DOHH2 (cell line): ENCODE results near the gene ITSN2.

Experiments used
- H3F3A ChIP-seq: fragments of 200-600 bp; sonication (generic), shearing (Covaris generic); 2 replicates; pipeline ENCODE4 v1.6.0; 2016; ENCODE audit warnings: antibody characterized with exemption, mild to moderate bottlenecking; ENCODE audit not compliant: control insufficient read depth, insufficient read depth
- H3K27ac ChIP-seq: fragments of 200-600 bp; sonication (generic); 2 replicates; pipeline ENCODE4 v1.5.1; 2014; ENCODE audit warnings: low read depth, mild to moderate bottlenecking, low read length, moderate library complexity
- H3K27me3 ChIP-seq: fragments of 200-600 bp; sonication (generic); 2 replicates; pipeline ENCODE4 v1.6.1; 2014; ENCODE audit warnings: mild to moderate bottlenecking, low read length, mixed read lengths; ENCODE audit not compliant: control insufficient read depth
- H3K36me3 ChIP-seq: fragments of 200-600 bp; sonication (generic); 2 replicates; pipeline ENCODE4 v1.6.1; 2014; ENCODE audit warnings: mild to moderate bottlenecking, low read length, moderate library complexity, mixed read lengths; ENCODE audit not compliant: control insufficient read depth
- H3K4me1 ChIP-seq: fragments of 200-600 bp; sonication (generic); 2 replicates; pipeline ENCODE4 v1.6.1; 2014; ENCODE audit warnings: mild to moderate bottlenecking, low read length, mixed read lengths; ENCODE audit not compliant: control insufficient read depth
- H3K4me2 ChIP-seq: fragments of 200-600 bp; sonication (generic); 2 replicates; pipeline ENCODE4 v1.6.0; 2014; ENCODE audit warnings: mild to moderate bottlenecking, low read length, moderate library complexity
- H3K4me3 ChIP-seq: fragments of 200-600 bp; sonication (generic); 2 replicates; pipeline ENCODE4 v1.5.1; 2014; ENCODE audit warnings: mild to moderate bottlenecking, low read length, mixed read lengths
- H3K79me2 ChIP-seq: fragments of 200-600 bp; sonication (generic); 2 replicates; pipeline ENCODE4 v1.6.1; 2014; ENCODE audit warnings: mild to moderate bottlenecking, low read length, mixed read lengths; ENCODE audit not compliant: control insufficient read depth
- H3K9me2 ChIP-seq: fragments of 200-600 bp; sonication (generic); replicated peaks from 2 replicates; pipeline ENCODE4 v1.6.1; 2014; ENCODE audit warnings: mild to moderate bottlenecking, low read length, mixed read lengths; ENCODE audit not compliant: control insufficient read depth
- H3K9me3 ChIP-seq: fragments of 200-600 bp; sonication (generic); 2 replicates; pipeline ENCODE4 v1.6.1; 2014; ENCODE audit warnings: antibody characterized with exemption, low read length, mixed read lengths; ENCODE audit not compliant: control insufficient read depth, insufficient read depth
- H4K20me1 ChIP-seq: fragments of 200-600 bp; sonication (generic); 2 replicates; pipeline ENCODE4 v1.6.0; 2014; ENCODE audit warnings: low read depth, mild to moderate bottlenecking, antibody characterized with exemption, low read length, moderate library complexity; ENCODE audit not compliant: control insufficient read depth, insufficient read depth
- EZH2phosphoT487 ChIP-seq: fragments of 200-600 bp; sonication (generic); IDR thresholded peaks from 2 replicates; pipeline ENCODE4 v1.6.1; 2017; ENCODE audit warnings: borderline replicate concordance, mild to moderate bottlenecking, antibody characterized with exemption, low read length, moderate library complexity, mixed read lengths
- TF ChIP-seq, protein P1 (sequence below): fragments of 200-600 bp; sonication (generic); IDR thresholded peaks from one replicate; pipeline ENCODE4 v1.5.1; 2014; ENCODE audit warnings: antibody characterized with exemption, mild to moderate bottlenecking, low read depth, low read length; ENCODE audit not compliant: poor library complexity, severe bottlenecking

Gene ITSN2

DNA sequence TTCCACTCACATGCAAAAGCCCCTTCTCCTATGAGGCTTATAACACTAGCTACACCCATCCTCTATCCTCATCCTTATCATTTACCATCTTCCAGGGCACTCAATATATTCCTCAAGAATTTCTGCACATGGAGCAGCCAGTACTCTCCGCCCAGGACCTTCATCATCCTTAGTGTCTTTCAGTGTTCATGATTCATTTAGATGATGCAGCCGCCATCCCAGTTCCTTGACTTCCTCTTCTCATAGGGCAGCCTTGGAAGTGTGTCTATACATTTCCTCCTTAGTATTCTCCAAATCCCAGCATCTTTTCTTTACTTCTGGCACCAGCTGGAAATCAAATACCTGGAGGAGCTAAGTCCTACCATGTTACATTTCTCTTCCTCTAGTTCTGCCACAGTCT, 3.0 kb upstream of the ITSN2 start:
- H3K79me2 ChIP-seq, result peaks cover 20% of the 10 kb centered on the region
- no peaks in the 10 kb centered on the region for H4K20me1 ChIP-seq
- H3K36me3 ChIP-seq, result peaks cover 7% of the 10 kb centered on the region; the same call in 1 of the 2 replicates
- no peak overlapping the region for H3K4me3 ChIP-seq
- H3K9me2 ChIP-seq, result no peaks in the 10 kb centered on the region
- H3K27ac ChIP-seq, result no peak overlapping the region
- H3K9me3 ChIP-seq, result no peaks in the 10 kb centered on the region
- peaks cover 12% of the 10 kb centered on the region for H3K4me1 ChIP-seq
- H3K4me2 ChIP-seq, result no peak overlapping the region
- no peak for TF ChIP-seq EZH2phosphoT487
- TF ChIP-seq, protein P1, sequence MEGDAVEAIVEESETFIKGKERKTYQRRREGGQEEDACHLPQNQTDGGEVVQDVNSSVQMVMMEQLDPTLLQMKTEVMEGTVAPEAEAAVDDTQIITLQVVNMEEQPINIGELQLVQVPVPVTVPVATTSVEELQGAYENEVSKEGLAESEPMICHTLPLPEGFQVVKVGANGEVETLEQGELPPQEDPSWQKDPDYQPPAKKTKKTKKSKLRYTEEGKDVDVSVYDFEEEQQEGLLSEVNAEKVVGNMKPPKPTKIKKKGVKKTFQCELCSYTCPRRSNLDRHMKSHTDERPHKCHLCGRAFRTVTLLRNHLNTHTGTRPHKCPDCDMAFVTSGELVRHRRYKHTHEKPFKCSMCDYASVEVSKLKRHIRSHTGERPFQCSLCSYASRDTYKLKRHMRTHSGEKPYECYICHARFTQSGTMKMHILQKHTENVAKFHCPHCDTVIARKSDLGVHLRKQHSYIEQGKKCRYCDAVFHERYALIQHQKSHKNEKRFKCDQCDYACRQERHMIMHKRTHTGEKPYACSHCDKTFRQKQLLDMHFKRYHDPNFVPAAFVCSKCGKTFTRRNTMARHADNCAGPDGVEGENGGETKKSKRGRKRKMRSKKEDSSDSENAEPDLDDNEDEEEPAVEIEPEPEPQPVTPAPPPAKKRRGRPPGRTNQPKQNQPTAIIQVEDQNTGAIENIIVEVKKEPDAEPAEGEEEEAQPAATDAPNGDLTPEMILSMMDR, result no peak
- H3K27me3 ChIP-seq, result no peaks in the 10 kb centered on the region
- H3F3A ChIP-seq, result peaks cover 6% of the 10 kb centered on the region

DNA sequence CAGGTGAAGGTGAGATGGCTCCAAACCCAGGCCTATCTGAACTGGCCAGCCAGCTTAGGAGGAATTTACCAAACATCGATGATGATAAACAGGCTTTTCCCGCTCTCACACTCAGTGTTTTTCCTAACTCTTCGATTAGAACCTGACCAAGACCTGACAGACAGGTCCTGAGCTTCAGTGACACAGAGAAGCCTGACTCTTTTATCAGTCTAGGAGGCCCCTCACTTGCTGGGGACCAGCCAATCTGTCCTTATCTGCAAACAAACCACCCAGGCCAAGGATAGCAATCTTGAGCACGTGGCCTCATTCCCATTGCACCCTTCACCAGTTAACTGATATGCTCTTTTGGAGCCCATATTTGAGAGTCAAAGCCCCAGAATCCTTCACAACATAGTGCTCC, 1.9 kb upstream of the ITSN2 start:
- no peaks in the 10 kb centered on the region for H3K9me3 ChIP-seq
- no peak for TF ChIP-seq EZH2phosphoT487
- TF ChIP-seq, protein P1, result no peak
- H3K27me3 ChIP-seq, result no peaks in the 10 kb centered on the region
- H4K20me1 ChIP-seq, result no peaks in the 10 kb centered on the region
- no peak overlapping the region for H3K4me3 ChIP-seq
- no peak overlapping the region for H3K4me2 ChIP-seq
- H3F3A ChIP-seq, result peaks cover 11% of the 10 kb centered on the region
- peaks cover 30% of the 10 kb centered on the region for H3K79me2 ChIP-seq
- peaks cover 9% of the 10 kb centered on the region for H3K36me3 ChIP-seq
- no peak overlapping the region for H3K27ac ChIP-seq
- H3K4me1 ChIP-seq, result peaks cover 23% of the 10 kb centered on the region
- no peaks in the 10 kb centered on the region for H3K9me2 ChIP-seq

DNA sequence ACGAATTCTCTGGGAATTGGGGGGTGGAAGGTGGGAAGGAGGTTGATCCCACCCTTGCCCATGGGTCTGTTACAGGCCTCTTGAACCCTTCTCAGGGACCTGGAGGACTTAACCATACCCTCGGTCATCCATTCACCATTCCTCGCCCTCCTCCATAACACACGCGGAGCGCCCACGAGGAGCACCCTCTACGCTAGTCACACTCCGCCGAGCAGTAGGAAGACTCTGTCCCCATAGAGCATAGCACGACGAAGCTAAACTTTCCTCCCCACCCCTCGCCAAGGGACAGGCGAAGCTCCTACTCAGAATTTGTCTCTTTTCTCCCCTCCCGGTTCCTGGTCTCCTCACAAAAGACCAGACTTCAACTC, 611 bp upstream of the ITSN2 start:
- no peak for TF ChIP-seq EZH2phosphoT487
- TF ChIP-seq, protein P1, result no peak
- peaks cover 11% of the 10 kb centered on the region for H3F3A ChIP-seq
- peaks cover 43% of the 10 kb centered on the region for H3K79me2 ChIP-seq
- H4K20me1 ChIP-seq, result no peaks in the 10 kb centered on the region
- H3K4me2 ChIP-seq, result peak overlapping the region; percentile 79
- peaks cover 15% of the 10 kb centered on the region for H3K36me3 ChIP-seq
- H3K4me1 ChIP-seq, result peaks cover 34% of the 10 kb centered on the region
- no peaks in the 10 kb centered on the region for H3K9me3 ChIP-seq
- peak overlapping the region; percentile 97 for H3K4me3 ChIP-seq
- H3K9me2 ChIP-seq, result no peaks in the 10 kb centered on the region
- H3K27me3 ChIP-seq, result no peaks in the 10 kb centered on the region
- H3K27ac ChIP-seq, result peak overlapping the region; percentile 68
